Subcutaneous abdominal adipose tissue (tissue), 5 donors: Measurements from ENCODE around the gene PRSS22.

Source experiments
- H3K27ac ChIP-seq: one replicate; pipeline ENCODE4 v1.7.0; 2013; ENCODE audit warnings: low read depth, mild to moderate bottlenecking, inconsistent platforms, low read length, moderate library complexity
- H3K27me3 ChIP-seq, 5 donors: one replicate each; pipeline ENCODE4 v1.7.0; 2013; ENCODE audit warnings: low read length in 5 of 5, inconsistent platforms in 1 of 5; ENCODE audit not compliant: control insufficient read depth in 5 of 5, insufficient read depth in 4 of 5
- H3K36me3 ChIP-seq, 5 donors: one replicate each; pipeline ENCODE4 v1.7.0; 2013; ENCODE audit warnings: low read length in 5 of 5; ENCODE audit not compliant: control insufficient read depth in 5 of 5, insufficient read depth in 5 of 5
- H3K4me1 ChIP-seq, 5 donors: one replicate each; pipeline ENCODE4 v1.7.0; 2013; ENCODE audit warnings: low read length in 5 of 5, mild to moderate bottlenecking in 3 of 5, moderate library complexity in 1 of 5; ENCODE audit not compliant: control insufficient read depth in 5 of 5, insufficient read depth in 5 of 5
- H3K4me3 ChIP-seq, 5 donors: one replicate each; pipeline ENCODE4 v1.7.0; 2013; ENCODE audit warnings: low read length in 5 of 5, low read depth in 1 of 5
- H3K9ac ChIP-seq, 5 donors: one replicate each; pipeline ENCODE4 v1.7.0; 2013; ENCODE audit warnings: low read length in 5 of 5, mild to moderate bottlenecking in 4 of 5, moderate library complexity in 3 of 5
- H3K9me3 ChIP-seq, 5 donors: one replicate each; pipeline ENCODE4 v1.7.0; 2013; ENCODE audit warnings: low read length in 5 of 5; ENCODE audit not compliant: control insufficient read depth in 5 of 5
- donor health status: healthy.
- donor health status: healthy.
- donor health status: healthy.
- donor health status: healthy.
- donor health status: healthy.

Gene PRSS22

DNA sequence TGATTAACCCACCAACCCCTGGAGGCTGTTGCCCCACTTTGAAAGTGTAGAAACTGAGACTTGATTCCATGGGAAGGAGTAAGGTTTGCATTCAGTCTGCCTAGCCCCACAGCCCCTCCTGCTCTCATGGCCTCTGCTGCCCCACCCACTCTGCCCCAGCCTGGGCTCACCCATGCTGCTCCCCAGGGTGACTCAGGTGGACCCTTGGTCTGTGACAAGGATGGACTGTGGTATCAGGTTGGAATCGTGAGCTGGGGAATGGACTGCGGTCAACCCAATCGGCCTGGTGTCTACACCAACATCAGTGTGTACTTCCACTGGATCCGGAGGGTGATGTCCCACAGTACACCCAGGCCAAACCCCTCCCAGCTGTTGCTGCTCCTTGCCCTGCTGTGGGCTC is 53.2 kb downstream of the PRSS22 start:
- no peak overlapping the region for H3K27ac ChIP-seq
- H3K9me3 ChIP-seq = peaks cover 10 to 21% (median 15%) of the 10 kb centered on the region in 5 donors
- H3K36me3 ChIP-seq = no peaks in the 10 kb centered on the region
- H3K9ac ChIP-seq = no peak overlapping the region
- H3K27me3 ChIP-seq = peaks cover 4 to 21% (median 11%) of the 10 kb centered on the region in 5 donors
- no peak overlapping the region for H3K4me3 ChIP-seq
- no peaks in the 10 kb centered on the region for H3K4me1 ChIP-seq

GRCh38 chr16:2803545-2804195 is 54.3 kb downstream of the PRSS22 start:
- H3K27me3 ChIP-seq = peaks cover 8 to 25% (median 17%) of the 10 kb centered on the region in 5 donors
- H3K4me3 ChIP-seq = peak overlapping the region in 1 of 5 donors; percentile 34
- no peaks in the 10 kb centered on the region for H3K4me1 ChIP-seq
- no peak overlapping the region for H3K27ac ChIP-seq
- no peaks in the 10 kb centered on the region for H3K36me3 ChIP-seq
- no peak overlapping the region for H3K9ac ChIP-seq
- H3K9me3 ChIP-seq = peaks cover 10 to 21% (median 15%) of the 10 kb centered on the region in 5 donors
